ENCODE data around the gene SRGAP3.

SRGAP3 gene

DNA sequence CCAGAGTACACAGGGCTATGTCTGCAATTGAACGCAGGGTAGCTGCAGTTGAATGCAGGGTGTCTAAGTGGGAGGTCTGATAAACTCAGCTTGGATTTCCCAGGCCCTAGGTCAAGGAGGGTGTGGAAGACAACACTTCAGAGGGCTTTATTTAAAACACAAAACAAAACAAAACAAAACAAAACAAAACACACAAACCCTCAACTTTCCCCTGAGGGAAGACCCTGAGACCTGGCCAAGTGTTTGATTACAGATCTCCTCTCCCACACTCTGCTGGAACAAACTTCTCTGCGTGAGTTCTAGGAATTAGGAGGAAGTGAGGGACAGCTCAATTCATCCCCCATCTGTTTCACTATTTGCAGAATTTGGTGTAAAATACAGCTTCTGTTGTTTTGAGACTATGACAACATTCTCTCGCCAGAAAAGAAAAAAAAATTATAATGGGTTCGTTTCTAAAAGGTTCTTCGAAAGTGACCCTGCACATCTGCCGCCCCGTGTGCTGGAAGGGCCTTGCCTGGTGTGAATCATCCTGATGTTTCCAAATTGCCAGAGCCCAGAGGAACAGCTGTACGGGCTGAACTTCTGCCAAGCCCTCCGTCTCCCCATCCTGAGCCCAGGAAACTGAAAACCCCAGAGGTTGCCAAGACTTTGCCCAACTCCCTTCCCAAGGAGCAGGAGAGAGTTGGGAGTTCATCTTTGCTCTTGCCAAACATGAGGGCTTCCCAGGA, 212.9 kb downstream of the SRGAP3 start:
- DNase-seq, result no peak

DNA sequence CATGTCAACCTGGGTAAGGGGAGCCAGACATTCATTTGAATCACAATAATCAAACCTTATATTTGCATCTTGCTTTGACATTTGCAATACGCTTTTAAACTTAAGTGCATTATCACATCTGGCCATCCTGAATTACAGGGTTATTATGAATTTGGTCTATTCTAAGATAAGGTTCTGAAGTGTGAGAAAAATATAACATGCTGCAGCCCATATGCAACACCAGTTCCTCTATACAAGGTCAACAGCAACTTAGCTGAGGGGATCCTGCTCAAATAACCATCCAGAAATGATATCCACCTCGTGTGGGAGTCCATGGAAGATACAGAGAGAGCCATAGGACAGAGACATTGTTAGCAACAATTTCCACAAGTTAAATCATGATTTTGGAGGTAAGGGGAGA, 213.5 kb downstream of the SRGAP3 start:
- no peak for DNase-seq

DNA sequence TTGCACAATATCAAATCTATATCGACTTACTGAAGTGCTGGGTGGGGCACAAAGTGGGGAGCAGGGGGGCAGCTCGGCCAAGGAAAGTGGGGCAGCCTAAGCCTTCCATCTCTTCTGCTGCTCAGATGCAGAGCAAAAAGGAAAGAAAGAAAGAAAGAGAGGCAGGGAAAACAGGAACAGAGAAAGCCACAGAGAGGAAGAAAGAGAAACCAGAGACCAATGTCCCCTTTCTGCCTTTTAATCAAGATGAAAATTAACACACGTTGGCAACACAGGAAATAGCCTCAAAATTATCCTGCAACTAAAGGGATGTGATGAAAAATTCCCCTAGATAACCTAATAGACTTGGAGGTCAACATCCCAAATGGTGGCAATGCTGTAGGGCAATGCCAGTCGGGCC, 214.0 kb downstream of the SRGAP3 start:
- DNase-seq, result no peak

DNA sequence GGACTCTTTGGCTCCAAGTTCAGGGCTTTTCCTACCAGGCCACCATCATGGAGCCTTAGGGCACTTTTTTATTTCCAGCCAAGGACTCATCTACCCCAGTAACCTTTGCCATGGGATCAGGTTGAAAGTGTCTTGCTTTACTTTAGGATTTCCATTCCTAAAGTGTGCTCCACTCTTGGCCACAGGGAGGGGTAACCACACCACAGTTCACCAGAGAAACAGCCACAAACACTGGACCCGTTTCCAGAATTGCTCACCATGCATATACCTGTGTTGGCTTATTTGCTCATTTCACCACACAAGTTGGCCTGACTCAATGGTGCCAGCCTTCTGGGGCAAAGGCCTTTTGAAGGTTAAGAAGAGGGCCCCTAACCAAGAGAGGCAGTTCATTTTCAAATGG, 215.6 kb downstream of the SRGAP3 start:
- DNase-seq, result no peak

DNA sequence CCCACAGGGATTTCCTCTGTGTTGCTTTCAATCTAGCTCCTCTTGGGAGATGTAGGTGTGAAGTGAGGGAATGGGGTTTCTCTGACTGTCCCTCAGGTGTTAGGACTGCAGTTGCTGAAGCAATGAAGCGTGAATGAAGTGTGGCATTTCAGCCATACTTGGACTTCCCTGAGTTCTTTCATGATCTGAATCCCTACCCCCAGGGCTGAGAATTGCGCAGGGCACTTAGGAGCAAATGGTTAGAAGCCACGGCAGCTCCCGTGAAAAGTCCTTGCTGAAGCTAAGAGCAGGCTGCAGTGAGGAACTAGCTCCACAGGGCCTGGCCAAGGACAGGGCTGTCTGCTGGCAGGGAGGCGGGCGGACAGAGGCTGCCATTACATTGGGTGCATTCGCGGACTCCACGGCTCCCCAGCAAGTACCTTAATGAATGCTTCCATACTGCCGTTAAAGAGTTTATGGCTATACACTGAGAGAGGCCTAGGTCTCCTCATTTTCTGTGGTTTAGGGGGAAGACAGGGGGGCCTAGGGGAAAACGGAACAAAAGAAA, 217.1 kb downstream of the SRGAP3 start:
- DNase-seq, result no peak

DNA sequence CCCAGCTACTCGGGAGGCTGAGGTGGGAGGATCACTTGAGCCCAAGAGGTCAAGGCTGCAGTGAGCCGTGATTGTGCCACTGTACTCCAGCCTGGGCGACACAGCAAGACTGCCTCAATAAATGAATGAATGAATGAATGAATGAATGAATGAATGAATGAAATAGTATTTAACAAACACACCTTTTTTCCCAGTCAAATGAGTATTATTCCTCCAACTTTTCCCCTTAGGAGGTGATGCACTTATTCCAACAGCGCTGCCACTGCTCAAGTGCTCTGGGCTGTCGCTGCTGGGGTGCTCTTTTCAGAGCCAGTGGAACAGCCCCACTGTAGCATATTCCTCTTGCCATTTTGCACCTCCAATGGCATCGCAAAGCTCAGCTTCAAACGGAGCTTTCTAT, 219.4 kb downstream of the SRGAP3 start:
- DNase-seq, result no peak

DNA sequence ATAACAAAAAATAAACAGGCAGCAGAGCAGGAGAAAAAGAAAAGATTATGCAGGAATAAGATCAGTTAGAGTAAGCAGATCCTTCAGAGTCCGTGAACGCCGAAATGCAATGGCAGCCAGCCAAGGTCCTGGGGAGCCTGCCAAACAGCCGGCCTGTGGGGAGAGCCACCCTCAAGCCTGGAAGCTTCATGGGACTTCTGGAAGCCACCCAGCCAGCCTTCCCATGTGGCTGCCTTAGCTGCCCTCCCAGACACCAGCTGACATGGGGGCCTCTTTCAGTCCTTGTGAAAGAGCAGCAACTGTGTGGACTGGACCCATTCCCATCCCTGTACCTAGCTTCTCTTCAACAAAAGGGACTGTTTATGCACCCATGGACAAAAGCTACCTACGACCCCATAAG, 221.3 kb downstream of the SRGAP3 start:
- DNase-seq, result no peak

DNA sequence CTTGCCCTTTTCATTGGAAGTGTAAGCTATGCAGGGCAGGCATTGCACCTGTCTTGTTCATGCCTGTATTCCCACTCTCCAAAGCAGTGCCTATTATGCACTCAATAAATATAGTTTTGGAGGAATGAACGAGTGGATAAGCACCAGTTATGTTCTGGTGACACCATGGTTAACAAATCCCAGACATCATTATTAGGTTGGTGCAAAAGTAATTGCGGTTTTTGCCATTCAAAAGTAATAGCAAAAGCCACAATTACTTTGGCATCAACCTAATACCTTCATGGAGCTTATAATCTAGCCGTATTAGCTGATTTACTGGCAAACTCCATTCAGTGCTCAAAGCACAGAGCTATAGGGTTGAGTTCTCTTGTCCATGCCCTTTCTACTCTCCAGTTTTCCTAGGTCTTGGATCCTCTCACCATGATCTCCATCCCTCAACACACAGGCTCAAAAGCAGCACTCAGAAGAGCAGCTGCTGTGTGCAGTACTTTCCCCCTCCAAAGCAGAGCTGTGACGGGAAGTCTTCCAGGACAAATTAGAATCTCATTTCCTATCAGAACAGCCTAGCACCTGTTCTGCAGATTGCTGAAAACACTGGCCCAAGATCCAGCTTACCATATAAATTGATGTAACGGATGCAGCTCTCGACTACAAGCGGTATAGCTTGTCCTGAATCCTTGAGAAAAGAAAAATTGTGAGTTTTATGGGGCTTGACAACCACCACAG, 223.0 kb downstream of the SRGAP3 start:
- DNase-seq, result no peak

DNA sequence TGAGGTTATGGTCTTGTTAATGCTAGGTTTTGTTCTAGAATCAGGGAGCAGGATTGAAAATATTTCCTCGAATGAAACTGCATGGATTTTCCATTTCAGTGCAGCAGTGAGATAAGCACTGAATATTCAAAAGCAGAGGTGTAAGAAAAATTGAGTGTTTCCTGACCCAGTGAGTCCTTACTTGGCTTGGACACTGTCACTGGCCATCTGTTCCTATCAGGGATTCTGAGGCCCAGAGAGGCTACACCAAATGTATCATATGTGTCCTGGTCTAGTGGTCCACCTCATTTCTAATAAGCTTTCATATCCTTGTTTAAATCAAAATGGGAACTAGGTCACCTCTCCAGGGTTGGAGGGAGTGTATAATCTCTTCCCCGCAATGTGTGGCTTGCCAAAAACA, 225.1 kb downstream of the SRGAP3 start:
- no peak for DNase-seq

DNA sequence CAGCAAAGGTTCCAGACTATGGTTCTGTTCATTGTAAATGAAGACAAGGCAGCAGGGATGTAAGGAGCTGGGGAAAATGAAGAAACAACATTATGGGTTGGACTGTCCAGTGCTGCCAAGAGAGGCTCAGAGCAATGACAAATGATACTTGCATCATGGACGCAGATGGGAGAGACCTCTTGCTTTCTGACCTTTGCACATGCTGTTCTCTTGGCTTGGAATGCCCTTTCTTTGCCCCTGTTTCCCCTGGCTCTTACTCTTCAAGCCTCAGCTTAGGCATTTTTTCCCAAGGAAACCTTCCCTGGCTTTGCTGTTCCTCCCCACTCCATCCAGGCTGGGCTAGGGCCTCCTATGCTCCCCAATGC, 226.2 kb downstream of the SRGAP3 start:
- no peak for DNase-seq

DNA sequence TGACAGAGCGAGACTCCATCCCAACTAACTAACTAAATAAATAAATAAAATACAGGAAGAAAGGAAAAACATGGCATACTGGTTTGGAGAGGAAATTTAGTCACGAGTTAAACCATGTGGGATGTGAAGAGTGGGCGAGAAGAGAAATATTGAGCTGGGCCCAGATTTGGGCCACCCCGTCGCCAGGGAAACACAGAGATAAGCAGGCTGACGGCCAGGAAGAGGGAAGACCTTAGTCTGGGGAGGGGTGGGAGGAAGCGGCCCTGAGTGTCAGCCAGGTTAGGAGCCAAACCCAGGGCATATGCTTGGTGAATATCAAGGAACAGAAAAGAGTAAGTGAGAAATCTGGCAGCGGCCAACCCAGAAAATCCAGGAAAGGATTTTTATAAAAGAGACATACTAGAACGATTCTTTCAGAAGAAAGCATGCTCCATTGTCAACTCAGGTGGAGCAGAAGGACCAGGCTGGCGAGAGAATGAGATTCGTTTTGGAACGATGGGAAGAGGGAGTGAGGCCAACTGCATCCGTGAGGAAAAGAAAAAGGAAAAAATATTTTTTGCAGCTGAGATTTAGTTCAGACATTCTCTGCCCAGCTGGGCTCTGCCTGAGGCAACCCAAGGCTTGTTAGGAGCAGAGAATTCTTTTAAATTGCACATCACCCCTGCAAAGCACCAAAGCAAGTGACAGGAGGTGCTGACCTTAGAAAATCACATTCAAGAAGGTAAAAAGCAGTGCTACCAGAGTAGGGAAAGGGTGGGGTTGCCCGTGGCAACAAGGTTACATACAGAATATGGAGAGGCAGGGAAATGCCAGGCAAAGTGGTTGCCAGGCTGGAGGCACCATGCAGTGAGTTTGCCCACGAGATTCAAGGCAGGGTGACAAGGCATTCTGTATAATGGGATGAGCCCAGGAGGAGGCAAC, 226.9 kb downstream of the SRGAP3 start:
- no peak for DNase-seq

DNA sequence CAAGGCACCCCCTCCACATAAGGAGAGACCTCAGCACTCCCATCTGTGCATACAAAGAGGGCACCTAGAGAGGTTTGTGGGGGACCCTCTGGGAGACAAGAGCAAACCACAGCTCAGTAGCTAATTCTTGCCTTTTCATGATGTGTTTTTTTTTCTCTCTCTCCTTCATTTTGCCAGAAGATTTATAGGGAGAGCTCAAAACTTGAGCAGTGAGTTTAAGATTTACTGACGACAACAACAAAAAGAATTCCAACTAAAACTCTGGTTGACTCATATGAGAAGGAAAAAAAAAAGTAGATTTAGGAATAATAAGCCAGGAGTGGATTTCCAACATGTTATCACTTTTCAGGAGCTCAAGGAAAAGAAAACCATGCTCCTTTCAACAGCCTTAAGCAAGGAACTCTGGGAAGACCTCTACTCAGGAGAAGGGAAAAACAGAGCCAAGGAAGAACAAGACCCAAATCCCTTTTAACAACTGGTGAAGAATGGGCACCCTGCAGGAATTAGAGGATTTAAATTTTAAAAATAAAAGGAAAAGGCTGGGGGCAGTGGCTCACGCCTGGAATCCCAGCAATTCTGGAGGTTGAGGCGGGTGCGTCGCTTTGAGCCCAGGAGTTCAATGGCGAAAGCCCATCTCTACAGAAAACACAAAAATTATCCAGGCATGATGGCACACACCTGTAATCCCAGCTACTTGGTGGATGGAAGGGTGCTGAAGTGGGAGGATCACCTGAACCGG, 228.0 kb downstream of the SRGAP3 start:
- no peak for DNase-seq

DNA sequence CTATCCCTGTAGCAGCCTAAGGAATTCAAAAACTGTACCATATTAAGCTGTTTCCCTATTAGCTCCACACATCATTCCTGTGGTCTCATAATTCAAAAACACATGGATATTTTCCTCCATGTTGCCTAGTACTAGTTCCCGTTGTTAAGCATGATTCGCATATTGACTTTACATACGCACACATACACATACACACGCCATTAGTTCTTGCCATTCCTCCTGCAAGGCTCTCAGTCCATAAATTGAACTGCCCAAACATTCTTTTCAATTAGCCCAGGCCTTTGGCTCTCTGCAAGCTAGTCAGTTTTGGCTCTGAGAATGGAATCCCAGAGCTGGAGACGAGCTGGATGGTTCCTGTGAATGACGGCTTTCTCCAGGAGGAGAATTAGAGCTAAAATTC, 229.0 kb downstream of the SRGAP3 start:
- no peak for DNase-seq

DNA sequence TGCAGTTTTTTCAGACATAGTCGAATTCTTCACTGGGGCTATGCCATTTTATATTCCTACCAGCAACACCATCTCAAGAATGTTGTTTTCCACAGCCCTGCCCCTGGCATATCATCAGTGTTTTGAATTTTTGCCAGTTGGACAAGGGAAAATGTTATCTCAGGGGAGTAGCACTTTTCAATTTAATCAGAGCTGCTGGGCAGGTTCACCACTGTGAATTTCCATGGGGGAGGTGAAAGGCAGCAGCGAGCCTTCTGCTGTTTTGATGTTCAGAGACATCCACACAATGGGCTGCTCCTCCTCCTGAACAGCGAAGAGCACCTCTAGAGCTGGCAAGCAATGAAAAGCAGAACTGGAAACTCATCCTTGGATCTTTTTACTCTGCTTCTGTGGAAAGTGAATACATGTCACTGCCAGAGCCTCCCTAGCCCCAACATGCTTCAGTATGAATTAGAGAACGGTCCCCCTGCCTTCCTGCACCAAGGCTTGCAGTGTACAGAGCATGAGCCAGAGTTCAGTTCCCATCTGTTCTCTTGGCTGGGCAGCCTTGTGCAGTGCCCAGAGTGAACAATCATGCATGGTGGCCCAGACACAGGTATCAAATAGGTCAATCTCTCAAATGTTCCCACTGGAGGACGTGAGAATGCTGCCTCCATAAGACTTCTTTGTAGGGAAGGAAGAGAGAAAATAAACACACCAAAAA, 230.0 kb downstream of the SRGAP3 start:
- no peak for DNase-seq

DNA sequence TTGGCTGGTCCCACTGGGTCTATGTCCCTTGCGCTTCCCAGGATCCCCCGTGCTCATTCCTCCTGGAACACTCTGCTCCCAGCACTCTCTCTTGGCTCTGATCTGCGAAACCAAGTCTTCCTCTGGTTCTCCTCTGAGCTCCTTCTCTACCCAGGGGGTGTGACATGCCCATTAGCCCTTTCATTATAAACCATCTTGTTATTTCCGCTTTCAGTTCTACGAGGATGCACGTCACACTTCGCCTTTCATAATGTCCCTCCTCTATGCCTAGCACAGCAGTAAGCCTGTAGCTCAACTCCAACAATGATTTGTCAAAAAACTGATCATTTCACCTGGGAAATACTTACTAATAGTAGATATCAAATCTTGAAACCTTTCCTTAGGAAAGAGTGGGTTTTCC, 234.2 kb downstream of the SRGAP3 start:
- DNase-seq, result no peak

DNA sequence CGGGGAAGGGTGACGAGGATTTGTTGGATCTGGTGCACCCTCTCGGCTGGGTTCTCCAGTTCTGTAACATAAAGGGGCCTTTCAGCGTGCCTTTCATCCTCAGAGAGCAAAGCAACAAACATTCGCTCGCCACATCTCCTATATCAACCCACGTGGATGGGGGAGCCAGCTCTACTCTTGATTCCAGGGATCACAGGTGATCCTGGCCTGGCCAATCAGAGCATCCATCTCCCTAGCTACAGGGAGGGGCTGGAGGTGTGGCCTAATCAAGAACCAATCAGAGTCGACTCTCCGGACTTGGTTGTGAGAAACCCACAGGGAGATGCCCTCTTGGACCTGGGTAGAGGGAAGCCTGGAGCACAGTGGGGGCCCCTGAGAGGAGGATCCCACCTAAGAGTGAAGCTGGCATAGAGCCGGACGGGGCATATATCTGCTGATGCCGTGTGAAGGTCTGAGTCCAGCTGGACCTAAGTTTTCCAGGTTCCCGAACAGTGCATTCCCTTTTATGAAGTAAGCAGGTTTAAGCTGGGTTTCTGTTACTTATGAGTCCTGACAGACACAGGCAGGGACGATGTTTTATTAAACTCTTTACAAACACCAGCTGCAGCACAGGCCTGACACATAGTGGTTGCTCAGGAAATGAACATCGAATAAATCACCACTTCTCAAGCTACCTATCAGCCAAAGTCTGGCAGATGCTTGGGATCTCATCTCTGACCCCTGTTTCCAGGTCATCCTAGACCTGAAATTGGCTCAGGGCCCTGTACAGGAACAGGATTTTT, 235.5 kb downstream of the SRGAP3 start:
- no peak for DNase-seq

DNA sequence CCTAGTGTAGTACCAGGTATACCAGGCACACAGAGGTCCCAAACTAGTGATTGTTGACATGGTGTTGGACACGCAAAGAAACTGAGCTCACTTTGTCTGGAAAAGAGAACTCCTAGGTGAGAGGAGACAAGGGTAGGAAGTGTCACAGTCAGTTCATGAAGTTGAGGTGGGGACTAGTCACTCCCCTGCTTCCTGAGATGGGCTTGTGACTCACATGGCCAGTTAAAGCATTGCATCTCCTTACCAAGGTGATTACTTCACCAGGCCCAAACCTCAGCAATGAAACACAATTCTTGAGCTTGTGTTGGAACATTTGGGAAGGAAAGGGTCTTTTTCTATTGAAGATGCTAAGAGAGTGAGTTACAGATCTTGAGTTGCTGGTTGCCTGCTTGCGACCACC, 236.9 kb downstream of the SRGAP3 start:
- no peak for DNase-seq

DNA sequence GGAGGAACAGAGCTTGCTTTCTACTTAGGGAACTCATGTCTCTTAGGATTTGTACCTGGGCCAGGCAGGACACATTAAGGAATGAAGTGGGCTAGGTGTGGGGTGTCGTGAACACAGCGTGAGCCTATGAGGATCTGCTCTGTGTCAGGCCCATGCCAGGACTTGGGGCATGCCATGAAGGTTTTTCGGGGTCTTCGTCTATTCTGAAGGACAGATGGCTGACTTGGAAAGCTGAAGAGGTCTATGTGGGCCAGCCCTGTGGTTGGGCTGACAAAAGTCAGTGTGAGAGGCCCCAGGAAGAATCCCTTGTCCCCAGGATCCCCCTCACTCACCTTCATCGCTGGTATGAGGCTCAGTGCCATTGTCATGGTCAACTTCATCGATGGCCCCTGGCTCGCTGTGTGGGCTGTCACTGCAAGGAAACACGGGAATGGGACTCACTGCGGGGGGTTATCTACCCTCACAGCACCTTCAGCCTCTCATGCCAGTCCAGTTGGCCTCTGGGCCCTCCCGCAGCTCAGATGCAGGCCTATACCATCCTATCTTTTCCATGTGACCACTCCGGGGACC, 239.4 kb downstream of the SRGAP3 start:
- no peak for DNase-seq

DNA sequence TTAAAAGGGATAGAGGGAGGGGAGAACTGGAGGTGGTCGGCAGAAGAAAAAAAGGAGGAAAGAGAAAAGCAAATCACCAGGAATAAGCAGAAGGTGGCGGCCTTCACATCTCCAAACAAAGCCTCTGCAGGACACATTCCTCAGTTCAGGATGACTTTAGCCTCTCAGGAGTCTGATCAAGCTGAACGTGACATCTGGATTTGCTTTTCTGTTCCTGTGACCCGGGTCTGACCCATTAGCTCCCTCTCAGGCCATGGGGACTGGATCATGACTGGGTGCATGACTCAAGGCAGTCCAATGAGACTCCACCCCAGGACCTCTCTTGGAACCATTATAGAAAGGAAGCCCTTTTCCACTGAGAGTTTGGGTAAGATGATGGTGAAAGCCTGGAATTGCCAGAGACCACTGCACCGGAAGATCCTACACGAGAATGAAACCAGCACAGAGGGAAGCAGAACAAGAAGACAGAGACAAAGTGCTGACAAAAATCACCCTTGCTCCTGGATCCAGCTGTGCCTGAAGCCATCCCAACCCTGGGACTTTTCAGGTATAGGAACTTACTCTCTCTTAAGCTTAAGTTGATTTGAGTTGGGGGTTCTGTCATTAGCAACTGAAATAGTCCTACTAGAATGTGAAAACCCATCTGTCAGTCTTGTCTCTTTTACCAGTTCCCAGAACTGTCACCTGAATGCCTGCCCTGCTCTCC, 240.7 kb downstream of the SRGAP3 start:
- no peak for DNase-seq

DNA sequence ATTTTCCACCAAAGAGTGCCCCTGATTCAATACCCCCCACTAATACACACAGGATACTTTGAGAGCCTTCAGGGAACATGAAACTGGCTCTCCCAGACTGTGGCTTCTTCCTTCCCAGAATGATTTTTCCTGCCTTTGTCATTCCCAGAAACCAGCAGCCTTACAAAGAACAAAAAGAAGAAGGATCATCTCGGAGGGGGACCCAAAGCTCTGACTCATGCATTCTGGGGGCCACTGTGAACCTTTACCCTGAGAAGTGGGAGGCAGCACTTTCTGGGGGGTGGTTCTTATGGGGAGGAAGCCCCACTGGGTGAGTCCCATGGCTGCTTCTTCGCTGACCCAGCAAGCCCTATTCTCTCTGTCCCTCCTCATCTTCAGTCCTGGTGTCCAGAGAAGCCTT, 241.5 kb downstream of the SRGAP3 start:
- no peak for DNase-seq
